Vagina (tissue), 2 donors: ENCODE results near the gene XPNPEP2. TPM values are rescaled to one million over a fixed set of nuclear protein-coding genes. Genes with fewer than 3 reads are reported as not detected.
A peak's percentile ranks its signal among the peaks of the same experiment; 100 is the strongest.

Source experiments
- DNase-seq, 2 donors: peaks; one replicate each; pipeline ENCODE4 v3.0.0-alpha.2; 2017; ENCODE audit errors: extremely low spot score in 2 of 2
- H3K27ac ChIP-seq: fragments of 200-600 bp; sonication (generic); one replicate; pipeline ENCODE4 v1.5.1; 2019
- H3K27me3 ChIP-seq: fragments of 200-600 bp; sonication (generic); one replicate; pipeline ENCODE4 v1.5.1; 2019
- H3K36me3 ChIP-seq, 2 donors: fragments of 200-600 bp; sonication (generic); one replicate each; pipeline ENCODE4 v1.5.1; 2017 to 2019
- H3K4me1 ChIP-seq: fragments of 200-600 bp; sonication (generic); one replicate; pipeline ENCODE4 v1.5.1; 2019
- H3K4me3 ChIP-seq, 2 donors: fragments of 200-600 bp; sonication (generic); 1 replicate in 1 of 2; 2 replicates in 1 of 2; pipeline ENCODE4 v1.5.1; 2016 to 2019
- H3K9me3 ChIP-seq: fragments of 200-600 bp; sonication (generic); one replicate; pipeline ENCODE4 v1.5.1; 2019
- CTCF ChIP-seq, 3 experiments: fragments of 450-650 bp in 2 of 3; fragments of 200-600 bp in 1 of 3; sonication (generic) in 1 of 3; IDR thresholded peaks; one replicate each; pipeline ENCODE4 v1.5.1; 2017 to 2019; ENCODE audit warnings: antibody characterized with exemption in 3 of 3, mild to moderate bottlenecking in 2 of 3, moderate library complexity in 2 of 3
- POLR2A ChIP-seq, 2 donors: fragments of 450-650 bp; IDR thresholded peaks; one replicate each; pipeline ENCODE4 v1.6.1; 2017; ENCODE audit warnings: antibody characterized with exemption in 2 of 2, mild to moderate bottlenecking in 2 of 2, moderate library complexity in 2 of 2
- POLR2AphosphoS5 ChIP-seq, 2 donors: sonication (generic); formaldehyde crosslinking; IDR thresholded peaks; one replicate each; pipeline ENCODE4 v1.9.0; 2017; ENCODE audit warnings: antibody characterized with exemption in 2 of 2, mild to moderate bottlenecking in 2 of 2, low read depth in 1 of 2; ENCODE audit not compliant: insufficient read depth in 1 of 2
- intact Hi-C: fragments of 100-400 bp; cut with DNase I; formaldehyde crosslinking; loops from one replicate; pipeline ENCODE4 v1.15.1; 2023
- total RNA-seq: library from RNA; depleted of rRNA; stranded (reverse); fragments of >200 nt; gene quantifications from one replicate; pipeline ENCODE4 v1.2.3, GENCODE V29; 2016

XPNPEP2 gene
- total RNA-seq, 1 donor from 2014 or later: 22.3 TPM

GRCh38 chrX:129781134-129781672, 42.4 kb downstream of the XPNPEP2 start:
- TF ChIP-seq POLR2AphosphoS5 (IDR thresholded peaks at IDR 0.05; ENCODE audit: insufficient read depth in 1 of 2, low read depth in 1 of 2) (no peak), CTCF (IDR thresholded peaks at IDR 0.05) (no peak), POLR2A (IDR thresholded peaks at IDR 0.05) (no peak)
- H3K4me3 ChIP-seq: peak overlapping the region in 1 of 2 donors; percentile 26
- intact Hi-C loops: no loop called here
- H3K9me3 ChIP-seq: no peaks in the 10 kb centered on the region
- no peaks in the 10 kb centered on the region for H3K27me3 ChIP-seq
- H3K36me3 ChIP-seq: no peaks in the 10 kb centered on the region
- H3K4me1 ChIP-seq: no peaks in the 10 kb centered on the region
- no peak overlapping the region for H3K27ac ChIP-seq
- no peak for DNase-seq

GRCh38 chrX:129781680-129782495, 43.1 kb downstream of the XPNPEP2 start:
- Histone ChIP-seq H3K4me1 (no peaks in the 10 kb centered on the region), H3K4me3 (no peak overlapping the region), H3K9me3 (no peaks in the 10 kb centered on the region), H3K36me3 (no peaks in the 10 kb centered on the region), H3K27ac (no peak overlapping the region), H3K27me3 (no peaks in the 10 kb centered on the region)
- TF ChIP-seq CTCF (IDR thresholded peaks at IDR 0.05): no peak
- TF ChIP-seq POLR2A (IDR thresholded peaks at IDR 0.05): no peak
- TF ChIP-seq POLR2AphosphoS5 (IDR thresholded peaks at IDR 0.05; ENCODE audit: insufficient read depth in 1 of 2, low read depth in 1 of 2): no peak
- DNase-seq: no peak
- intact Hi-C loops: no loop called here

- Histone ChIP-seq H3K36me3 (no peaks in the 10 kb centered on the region), H3K27me3 (no peaks in the 10 kb centered on the region), H3K4me3 (no peak overlapping the region), H3K9me3 (no peaks in the 10 kb centered on the region), H3K4me1 (no peaks in the 10 kb centered on the region), H3K27ac (no peak overlapping the region)
- no peak for TF ChIP-seq CTCF (IDR thresholded peaks at IDR 0.05)
- no peak for TF ChIP-seq POLR2A (IDR thresholded peaks at IDR 0.05)
- intact Hi-C loops: no loop called here
- DNase-seq: no peak
Measured at GRCh38 chrX:129782706-129783105, 43.9 kb downstream of the XPNPEP2 start.

- Histone ChIP-seq H3K4me3 (no peak overlapping the region), H3K9me3 (no peaks in the 10 kb centered on the region), H3K36me3 (no peaks in the 10 kb centered on the region), H3K4me1 (no peaks in the 10 kb centered on the region), H3K27ac (no peak overlapping the region), H3K27me3 (no peaks in the 10 kb centered on the region)
- DNase-seq: no peak
- TF ChIP-seq POLR2AphosphoS5 (IDR thresholded peaks at IDR 0.05; ENCODE audit: insufficient read depth in 1 of 2, low read depth in 1 of 2) (no peak), POLR2A (IDR thresholded peaks at IDR 0.05) (no peak), CTCF (IDR thresholded peaks at IDR 0.05) (no peak)
- intact Hi-C loops: no loop called here
Measured at GRCh38 chrX:129783291-129783713, 44.5 kb downstream of the XPNPEP2 start.

GRCh38 chrX:129784371-129784770, 45.6 kb downstream of the XPNPEP2 start:
- Histone ChIP-seq H3K27ac (no peak overlapping the region), H3K4me1 (no peaks in the 10 kb centered on the region), H3K27me3 (no peaks in the 10 kb centered on the region), H3K36me3 (no peaks in the 10 kb centered on the region), H3K9me3 (no peaks in the 10 kb centered on the region), H3K4me3 (no peak overlapping the region)
- DNase-seq: no peak
- intact Hi-C loops: no loop called here
- TF ChIP-seq POLR2AphosphoS5 (IDR thresholded peaks at IDR 0.05; ENCODE audit: insufficient read depth in 1 of 2, low read depth in 1 of 2) (no peak), CTCF (IDR thresholded peaks at IDR 0.05) (no peak), POLR2A (IDR thresholded peaks at IDR 0.05) (no peak)
